HL-60/S4 treated with phorbol 12-myristate 13-acetate at 8.2 ng/mL for 4 days and 3 days (cell line): ENCODE results near the gene UNC5A.

Source experiments
- in situ Hi-C: fragments of 300-500 bp; cut with MboI; formaldehyde crosslinking; loops from 2 replicates; pipeline ENCODE4 v1.15.0; 2022; ENCODE audit warnings: low sequenced_read_pairs

Gene UNC5A

GRCh38 chr5:176819476-176819875 lies 9.1 kb downstream of the UNC5A start:
- in situ Hi-C loops: no loop called here

DNA sequence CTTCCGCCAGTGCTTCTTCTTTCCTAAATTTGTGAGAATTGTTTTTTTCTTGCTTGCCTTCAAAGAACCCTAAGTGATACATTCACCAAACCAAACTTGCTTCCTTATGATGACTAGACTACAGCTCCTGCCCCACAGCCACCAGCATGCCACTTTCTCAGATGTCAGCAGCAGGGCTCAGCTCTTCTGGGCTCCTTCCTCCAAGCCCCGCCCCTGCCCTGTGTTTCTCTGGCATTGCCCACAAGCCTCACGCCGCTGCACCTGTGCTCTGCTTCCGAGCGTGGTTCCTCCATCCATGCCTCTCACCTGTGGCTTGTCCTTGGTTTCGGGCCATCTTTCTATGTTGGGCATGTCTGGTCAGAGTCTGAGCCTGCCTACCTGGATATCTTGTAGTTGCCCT lies 10.6 kb downstream of the UNC5A start:
- in situ Hi-C loops: no loop called here

DNA sequence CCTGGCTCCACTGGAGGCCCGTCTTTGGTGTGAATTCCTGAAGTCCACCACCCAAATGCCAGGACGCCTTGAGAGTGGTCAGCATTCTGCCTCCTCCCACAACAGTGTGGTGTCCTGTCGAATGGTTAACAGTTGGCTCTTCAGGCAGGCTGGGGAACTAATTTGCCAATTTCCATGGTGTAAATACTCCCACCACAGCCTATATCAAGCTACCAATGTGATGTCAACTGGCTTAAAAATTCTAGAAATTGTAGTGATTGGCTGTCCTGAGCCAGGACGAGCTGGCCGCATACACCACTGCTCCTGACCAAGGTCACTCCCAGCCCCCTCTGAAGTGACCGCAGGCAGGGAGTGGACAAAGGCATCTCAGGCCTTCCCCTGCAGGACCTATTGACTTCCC lies 11.1 kb downstream of the UNC5A start:
- in situ Hi-C loops: no loop called here

- in situ Hi-C loops: no loop called here
Measured at GRCh38 chr5:176822041-176822792, 11.9 kb downstream of the UNC5A start.

DNA sequence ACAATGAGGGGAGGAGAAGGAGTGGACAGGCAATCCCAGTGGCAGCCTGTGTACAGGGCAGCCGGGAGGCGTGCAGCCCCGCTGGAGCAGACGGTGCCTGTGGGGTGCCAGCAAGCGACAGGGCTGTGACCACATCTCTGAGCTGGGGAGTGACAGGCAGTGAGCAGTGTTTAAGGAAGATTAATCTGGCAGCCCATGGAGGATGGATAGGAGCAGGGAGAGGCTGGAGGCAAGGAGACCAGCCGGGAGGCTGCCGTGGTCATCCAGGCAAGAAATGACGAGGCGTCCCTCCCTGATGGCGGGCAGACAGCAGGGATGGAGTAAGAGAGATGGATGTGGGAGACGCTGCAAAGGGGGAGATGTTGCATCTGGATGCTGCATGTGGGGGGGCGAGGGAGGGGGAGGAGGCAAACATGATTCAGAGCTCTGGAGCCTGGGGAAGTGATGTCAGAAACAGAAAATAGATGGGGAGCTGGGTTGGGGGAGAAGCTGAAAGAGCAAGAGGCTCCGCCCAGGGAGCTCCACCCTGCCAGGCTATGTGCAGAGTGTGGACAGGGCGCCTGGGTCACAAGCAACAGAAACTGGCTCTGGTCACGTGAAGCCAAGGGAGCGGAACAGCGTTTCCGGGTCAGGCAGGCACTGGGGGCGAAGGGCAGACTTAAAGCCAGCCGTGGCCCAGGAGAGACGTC lies 12.6 kb downstream of the UNC5A start:
- in situ Hi-C loops: no loop called here

DNA sequence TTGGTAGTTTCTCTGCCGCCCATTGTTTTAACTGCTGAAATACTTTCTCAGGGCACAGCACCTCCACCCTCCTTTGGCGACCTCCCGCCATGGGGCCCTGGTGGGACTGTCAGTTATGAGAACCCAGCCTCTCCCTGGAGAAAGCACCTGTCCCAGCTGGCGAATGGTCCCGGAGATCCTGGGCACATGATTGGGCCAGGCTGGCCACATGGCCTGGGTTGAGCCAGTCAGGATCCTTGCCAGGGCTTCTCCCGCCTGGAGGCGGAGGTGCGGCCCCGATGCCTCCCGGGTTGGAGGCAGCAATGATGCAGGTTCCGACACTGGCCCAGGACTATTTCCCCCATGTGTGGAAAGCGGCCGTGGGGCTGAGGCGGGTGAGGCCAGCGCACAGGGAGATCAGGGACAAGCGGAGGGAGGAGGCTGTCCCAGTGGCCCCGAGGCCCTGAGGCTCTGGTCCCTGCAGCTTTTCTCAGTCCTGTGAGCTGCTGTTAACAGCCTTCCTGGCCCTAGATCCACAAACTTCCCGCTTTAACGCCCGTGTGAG lies 13.6 kb downstream of the UNC5A start:
- in situ Hi-C loops: no loop called here

DNA sequence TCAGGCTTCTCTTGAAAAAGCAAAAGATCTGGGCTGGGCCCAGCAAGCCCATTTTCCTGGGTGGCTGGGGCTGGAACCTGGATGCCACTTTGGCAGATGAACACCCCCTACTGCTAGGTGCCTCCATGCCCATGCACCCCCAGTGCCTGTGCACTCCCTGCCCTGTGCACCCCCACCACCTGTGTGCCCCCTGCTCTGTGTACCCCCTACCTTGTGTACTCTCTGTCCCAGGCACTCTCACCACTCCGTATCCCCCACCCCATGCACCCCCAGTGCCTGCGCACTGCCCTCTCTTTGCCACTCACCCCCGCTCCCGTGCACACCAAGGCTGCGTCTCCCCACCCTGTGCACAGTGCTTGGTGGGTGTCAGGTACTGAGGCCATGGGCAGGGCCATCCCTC lies 14.2 kb downstream of the UNC5A start:
- in situ Hi-C loops: no loop called here

GRCh38 chr5:176825234-176825633 lies 14.9 kb downstream of the UNC5A start:
- in situ Hi-C loops: no loop called here

GRCh38 chr5:176825957-176826356 lies 15.6 kb downstream of the UNC5A start:
- in situ Hi-C loops: no loop called here

DNA sequence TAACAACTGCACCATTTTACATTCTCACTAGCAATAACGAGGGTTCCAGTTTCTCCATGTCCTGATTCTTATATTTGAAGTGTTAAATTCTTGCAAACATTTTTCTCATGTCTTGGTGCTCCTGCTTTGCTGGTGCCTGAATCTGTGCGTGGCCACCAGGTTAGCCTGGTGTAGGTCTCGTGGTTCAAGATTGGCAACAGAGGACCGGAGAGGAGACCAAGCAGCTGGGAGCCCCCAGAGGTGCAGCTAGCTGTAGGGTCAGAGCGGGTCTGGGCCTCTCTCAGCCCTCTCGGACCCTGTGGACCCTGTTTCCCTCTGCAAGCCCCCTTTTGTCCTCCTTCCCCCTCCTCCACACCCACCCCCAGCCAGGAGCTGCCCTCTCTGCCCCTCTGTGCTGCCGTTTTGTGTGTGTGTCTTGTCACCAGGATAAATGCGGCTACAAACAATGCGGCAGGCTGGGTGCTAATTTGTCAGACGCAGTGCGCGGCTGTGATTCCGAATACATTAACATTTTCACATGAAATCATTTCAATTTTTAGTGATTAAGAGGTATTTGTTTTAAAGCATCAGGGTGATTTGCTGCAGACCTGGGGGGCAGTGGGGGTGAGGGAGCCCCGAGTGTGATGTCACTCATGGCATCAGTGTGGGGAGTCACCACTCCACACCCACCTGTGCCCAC lies 17.5 kb downstream of the UNC5A start:
- in situ Hi-C loops: no loop called here

GRCh38 chr5:176829320-176829719 lies 19.0 kb downstream of the UNC5A start:
- in situ Hi-C loops: no loop called here

- in situ Hi-C loops: no loop called here
Measured at GRCh38 chr5:176830422-176830994, 20.1 kb downstream of the UNC5A start.

GRCh38 chr5:176830995-176831423 lies 20.6 kb downstream of the UNC5A start:
- in situ Hi-C loops: no loop called here

DNA sequence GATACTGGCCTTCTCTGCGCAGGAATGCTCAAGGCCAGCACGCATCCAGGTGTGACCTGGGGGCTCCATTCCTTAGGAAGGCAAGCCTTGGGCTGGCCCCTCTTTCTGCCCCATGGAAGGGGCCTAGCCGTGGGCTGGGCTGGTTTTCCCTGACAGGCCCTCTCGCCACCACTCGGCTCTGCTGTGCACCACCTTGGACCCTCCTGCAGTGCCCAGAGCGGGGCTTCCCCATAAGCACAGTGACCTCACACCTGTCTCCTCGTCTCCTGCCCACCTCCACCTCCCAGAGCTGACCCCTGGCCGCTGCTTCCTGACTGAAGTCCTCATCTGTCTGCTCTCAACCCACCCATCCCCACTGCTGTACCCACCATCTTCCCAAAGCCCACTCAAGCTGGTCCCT lies 21.1 kb downstream of the UNC5A start:
- in situ Hi-C loops: no loop called here

- in situ Hi-C loops: no loop called here
Measured at GRCh38 chr5:176832162-176832561, 21.8 kb downstream of the UNC5A start.

DNA sequence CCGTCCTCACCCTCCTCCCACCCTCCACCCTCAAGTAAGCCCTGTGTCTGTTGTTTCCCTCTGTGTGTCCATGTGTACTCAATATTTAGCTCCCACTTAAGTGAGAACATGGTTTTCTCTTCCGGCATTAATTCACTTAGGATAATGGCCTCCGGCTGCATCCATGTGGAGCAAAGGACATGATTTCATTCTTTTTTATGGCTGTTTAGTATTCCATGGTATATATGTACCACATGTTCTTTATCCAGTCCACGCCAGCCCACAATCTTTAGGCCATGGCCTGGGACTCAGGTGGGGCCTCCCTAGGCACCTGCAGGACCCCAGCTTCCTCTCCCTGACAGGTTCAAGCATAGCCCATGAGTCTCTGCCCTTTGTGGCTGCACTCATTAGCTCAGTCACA lies 22.9 kb downstream of the UNC5A start:
- in situ Hi-C loops: no loop called here

- in situ Hi-C loops: no loop called here
Measured at GRCh38 chr5:176835918-176836317, 25.6 kb downstream of the UNC5A start.

DNA sequence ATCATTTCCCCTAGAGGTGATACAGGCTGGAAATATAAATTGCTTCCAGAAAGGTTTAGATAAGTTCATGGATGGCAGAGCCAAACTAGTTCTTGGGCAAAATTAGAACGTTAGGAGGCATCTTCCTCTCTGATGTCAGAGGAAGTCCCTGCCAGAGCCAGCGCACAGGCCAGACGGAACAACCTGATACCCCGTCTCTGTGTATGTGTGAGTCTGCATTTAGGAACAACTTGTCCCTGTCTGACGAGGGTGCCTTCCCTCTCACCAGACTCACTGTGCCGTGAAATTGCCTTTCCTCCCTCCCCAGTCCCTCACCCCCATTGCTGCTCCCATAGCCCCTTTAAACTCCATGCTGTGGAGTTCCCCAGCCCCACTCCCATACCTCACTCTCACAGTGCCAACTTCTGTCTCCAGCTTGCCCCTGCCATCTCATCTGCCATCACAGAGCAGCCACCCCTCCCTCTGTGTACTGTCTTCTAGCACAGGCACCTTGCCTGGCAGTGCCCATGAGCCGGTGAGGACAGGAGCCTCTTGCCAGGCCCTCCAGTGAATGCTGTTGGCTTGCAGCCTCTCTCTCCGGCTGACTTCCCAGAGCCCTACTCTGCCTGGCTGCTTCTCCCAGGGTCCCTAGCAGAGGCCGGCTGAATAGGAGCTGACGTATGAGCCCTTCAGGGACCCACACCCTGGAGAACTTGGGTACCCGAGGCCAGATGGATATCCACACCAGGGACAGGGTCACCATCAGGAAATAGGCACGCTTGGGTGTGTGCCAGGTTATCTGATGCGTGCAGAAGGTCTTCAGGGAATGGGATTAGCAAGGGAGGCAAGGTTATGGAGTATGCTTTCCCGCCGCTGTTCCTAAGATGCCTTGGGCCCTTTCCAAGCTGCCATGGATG lies 26.7 kb downstream of the UNC5A start:
- in situ Hi-C loops: no loop called here

- in situ Hi-C loops: no loop called here
Measured at GRCh38 chr5:176837707-176838115, 27.4 kb downstream of the UNC5A start.

DNA sequence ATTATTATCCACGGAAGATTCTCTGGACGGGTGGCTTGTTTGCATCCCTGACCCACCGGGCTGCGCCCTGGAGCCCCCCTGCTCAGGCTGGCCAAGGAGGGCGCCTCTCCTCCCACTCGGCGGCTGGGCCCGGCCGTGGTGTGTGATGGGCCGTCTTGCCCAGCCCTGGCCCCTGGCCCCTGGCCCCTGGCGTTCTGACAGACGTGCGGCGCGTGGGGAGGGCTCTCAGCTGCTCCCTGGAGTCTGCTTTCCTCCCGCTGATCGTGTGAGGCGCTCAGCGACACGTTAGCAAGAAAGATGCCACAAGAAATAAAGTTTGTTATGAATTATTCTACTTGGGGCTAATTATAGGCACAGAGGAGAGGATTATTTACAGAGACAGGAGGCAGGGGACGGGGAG lies 33.3 kb downstream of the UNC5A start:
- in situ Hi-C loops: no loop called here
